Effector CD4-positive, alpha-beta T cell (primary cell): Measurements from ENCODE around the gene DPP6.
"Not testable (repeated sequence)": the region's sequence is repeated elsewhere in the genome, so short reads cannot be mapped to it uniquely, and the experiment has no call there.

Experiments
- DNase-seq: peaks from one replicate; pipeline ENCODE4 v3.0.0-alpha.2; 2020

DPP6 gene

GRCh38 chr7:154676422-154677073 lies 624.4 kb downstream of the DPP6 start:
- DNase-seq: no peak

GRCh38 chr7:154677454-154677853 lies 625.3 kb downstream of the DPP6 start:
- DNase-seq: no peak

- DNase-seq: not testable (repeated sequence)
Observed at GRCh38 chr7:154678001-154678550, 625.9 kb downstream of the DPP6 start.

- DNase-seq: no peak
Observed at GRCh38 chr7:154679379-154680053, 627.3 kb downstream of the DPP6 start.

GRCh38 chr7:154680894-154681659 lies 628.9 kb downstream of the DPP6 start:
- DNase-seq: no peak

- no peak for DNase-seq
Observed at GRCh38 chr7:154682003-154682402, 629.8 kb downstream of the DPP6 start.

GRCh38 chr7:154684666-154685563 lies 632.7 kb downstream of the DPP6 start:
- DNase-seq: no peak

- no peak for DNase-seq
Observed at GRCh38 chr7:154685564-154685901, 633.3 kb downstream of the DPP6 start.

- no peak for DNase-seq
Observed at GRCh38 chr7:154686305-154686704, 634.1 kb downstream of the DPP6 start.

GRCh38 chr7:154688952-154689351 lies 636.8 kb downstream of the DPP6 start:
- DNase-seq: no peak

GRCh38 chr7:154690411-154690810 lies 638.2 kb downstream of the DPP6 start:
- DNase-seq: no peak

- no peak for DNase-seq
Observed at GRCh38 chr7:154693661-154694060, 641.5 kb downstream of the DPP6 start.

- no peak for DNase-seq
Observed at GRCh38 chr7:154695836-154696235, 643.6 kb downstream of the DPP6 start.

GRCh38 chr7:154696556-154696955 lies 644.4 kb downstream of the DPP6 start:
- DNase-seq: no peak

GRCh38 chr7:154698726-154699291 lies 646.6 kb downstream of the DPP6 start:
- DNase-seq: no peak

- DNase-seq: no peak
Observed at GRCh38 chr7:154699417-154699816, 647.2 kb downstream of the DPP6 start.

GRCh38 chr7:154709840-154710520 lies 657.8 kb downstream of the DPP6 start:
- no peak for DNase-seq

- no peak for DNase-seq
Observed at GRCh38 chr7:154720016-154720415, 667.8 kb downstream of the DPP6 start.

- no peak for DNase-seq
Observed at GRCh38 chr7:154721086-154721485, 668.9 kb downstream of the DPP6 start.

GRCh38 chr7:154726368-154726767 lies 674.2 kb downstream of the DPP6 start:
- no peak for DNase-seq

- DNase-seq: no peak
Observed at GRCh38 chr7:154729056-154729455, 676.9 kb downstream of the DPP6 start.

GRCh38 chr7:154735766-154736165 lies 683.6 kb downstream of the DPP6 start:
- no peak for DNase-seq
